ENCODE data around the gene ABCA3.

Gene ABCA3

GRCh38 chr16:2308089-2308962, 32.2 kb downstream of the ABCA3 start:
- DNase-seq, result no peak

DNA sequence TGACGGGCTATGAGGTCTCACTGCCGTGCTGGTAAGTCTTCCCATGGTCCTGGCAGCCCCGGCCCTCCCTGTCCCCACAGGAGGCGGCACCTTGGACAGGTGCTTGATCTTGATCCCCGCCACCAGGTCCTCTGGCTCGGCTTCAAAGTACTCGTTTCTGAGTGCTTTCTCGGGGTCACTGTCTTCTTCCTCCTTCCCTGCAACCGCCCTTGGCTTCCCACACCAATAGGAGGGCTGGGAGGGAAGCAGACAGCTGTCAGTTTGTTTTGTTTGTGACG, 40.7 kb downstream of the ABCA3 start:
- DNase-seq, result no peak

- DNase-seq, result no peak
Observed at GRCh38 chr16:2299121-2299914, 41.2 kb downstream of the ABCA3 start.

- no peak for DNase-seq
Observed at GRCh38 chr16:2298621-2299020, 41.9 kb downstream of the ABCA3 start.

- no peak for DNase-seq
Observed at GRCh38 chr16:2297506-2297860, 43.0 kb downstream of the ABCA3 start.

- DNase-seq, result peak; percentile 7
Observed at GRCh38 chr16:2296661-2297505, 43.6 kb downstream of the ABCA3 start.

DNA sequence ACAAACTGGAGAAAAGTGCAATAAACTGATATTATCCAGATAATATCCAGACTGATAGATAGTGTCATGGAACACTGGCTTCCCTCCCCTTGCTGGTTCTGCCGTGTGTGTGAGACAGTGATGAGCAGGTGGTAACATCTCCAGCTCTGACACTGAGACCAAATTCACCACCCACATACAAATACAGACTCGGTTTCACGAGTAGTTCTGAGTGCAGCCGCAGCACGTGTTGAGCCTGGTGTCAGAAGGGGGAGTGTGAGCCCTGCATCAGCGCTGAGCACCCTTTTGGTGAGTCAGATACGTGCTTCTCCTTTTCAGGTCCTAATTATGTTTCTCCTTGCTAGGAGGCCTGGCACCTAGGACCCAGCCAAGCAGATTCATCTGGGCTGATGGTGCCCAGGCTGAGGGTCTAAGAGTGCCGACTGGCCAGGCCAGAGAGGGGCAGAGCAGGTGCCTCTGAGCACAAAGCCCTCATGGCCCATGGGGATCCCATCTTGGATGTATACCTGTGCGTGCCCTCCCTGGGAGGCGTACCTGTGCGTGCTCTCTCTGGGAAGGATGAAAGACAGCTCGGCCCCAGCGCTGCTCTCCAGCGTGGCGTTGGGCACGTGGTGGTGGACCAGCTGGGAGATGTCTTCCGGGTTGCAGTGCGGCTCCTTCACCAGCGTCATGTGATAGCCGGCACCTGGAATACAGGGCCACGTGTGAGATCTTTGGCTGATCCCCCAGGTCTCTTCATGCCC, 45.3 kb downstream of the ABCA3 start:
- DNase-seq, result no peak

DNA sequence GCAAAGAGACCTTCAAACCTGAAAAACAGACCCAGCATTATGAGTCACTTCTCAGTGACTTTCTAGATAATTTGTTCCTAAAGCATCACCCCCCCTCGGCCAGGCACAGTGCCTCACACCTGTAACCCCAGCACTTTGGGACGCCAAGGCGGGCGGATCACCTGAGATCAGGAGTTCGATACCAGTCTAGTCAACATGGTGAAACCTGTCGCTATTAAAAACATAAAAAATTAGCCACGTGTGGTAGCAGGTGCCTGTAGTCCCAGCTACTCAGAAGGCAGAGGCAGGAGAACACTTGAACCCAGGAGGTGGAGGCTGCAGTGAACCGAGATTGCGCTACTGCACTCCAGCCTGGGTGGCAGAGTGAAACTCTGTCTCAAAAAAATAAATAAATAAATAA, 48.3 kb downstream of the ABCA3 start:
- no peak for DNase-seq

GRCh38 chr16:2289282-2289681, 51.2 kb downstream of the ABCA3 start:
- no peak for DNase-seq

- no peak for DNase-seq
Observed at GRCh38 chr16:2288726-2289125, 51.8 kb downstream of the ABCA3 start.

- no peak for DNase-seq
Observed at GRCh38 chr16:2287916-2288547, 52.5 kb downstream of the ABCA3 start.

DNA sequence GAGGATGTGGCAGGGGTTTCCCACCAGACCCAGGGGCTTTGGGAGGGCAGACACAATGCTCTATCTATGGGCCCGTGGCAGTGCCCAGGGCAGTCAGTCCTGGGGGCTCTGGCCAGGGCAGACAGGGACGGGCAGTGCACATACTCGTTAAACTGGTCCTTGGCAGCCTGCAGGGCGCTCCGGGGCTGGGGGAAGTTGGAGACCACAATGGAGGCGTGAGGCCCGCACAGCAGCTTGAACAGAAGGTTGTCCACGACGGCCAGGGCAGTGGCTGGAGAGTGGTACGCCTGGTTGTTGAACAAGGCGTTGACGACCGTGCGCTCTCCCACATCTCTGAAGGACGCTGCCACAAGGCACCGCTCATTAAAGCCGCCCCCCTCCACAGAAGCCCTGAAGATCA, 54.0 kb downstream of the ABCA3 start:
- DNase-seq, result no peak

DNA sequence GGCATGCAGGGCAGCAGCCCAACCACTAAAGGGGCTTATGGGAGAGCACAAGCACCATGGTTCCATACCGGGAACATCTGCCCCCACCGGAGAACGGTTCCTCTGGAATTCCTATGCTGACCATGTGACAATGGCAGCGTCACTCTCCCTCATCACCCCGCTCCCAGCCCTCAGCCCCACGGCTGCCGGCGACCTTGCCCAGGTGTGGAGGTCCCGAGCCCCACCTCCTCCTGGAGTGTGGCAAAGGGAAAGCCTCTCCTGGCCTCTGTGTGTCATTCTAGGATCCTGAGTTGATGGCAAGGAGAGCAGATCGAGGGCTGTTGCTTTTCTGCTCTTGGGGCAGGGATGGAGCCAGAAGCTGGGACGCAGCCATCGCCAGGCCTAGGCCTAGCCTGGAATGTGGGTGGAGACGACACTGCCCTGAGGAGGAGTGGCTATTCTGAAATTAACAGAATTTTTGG, 54.8 kb downstream of the ABCA3 start:
- no peak for DNase-seq

DNA sequence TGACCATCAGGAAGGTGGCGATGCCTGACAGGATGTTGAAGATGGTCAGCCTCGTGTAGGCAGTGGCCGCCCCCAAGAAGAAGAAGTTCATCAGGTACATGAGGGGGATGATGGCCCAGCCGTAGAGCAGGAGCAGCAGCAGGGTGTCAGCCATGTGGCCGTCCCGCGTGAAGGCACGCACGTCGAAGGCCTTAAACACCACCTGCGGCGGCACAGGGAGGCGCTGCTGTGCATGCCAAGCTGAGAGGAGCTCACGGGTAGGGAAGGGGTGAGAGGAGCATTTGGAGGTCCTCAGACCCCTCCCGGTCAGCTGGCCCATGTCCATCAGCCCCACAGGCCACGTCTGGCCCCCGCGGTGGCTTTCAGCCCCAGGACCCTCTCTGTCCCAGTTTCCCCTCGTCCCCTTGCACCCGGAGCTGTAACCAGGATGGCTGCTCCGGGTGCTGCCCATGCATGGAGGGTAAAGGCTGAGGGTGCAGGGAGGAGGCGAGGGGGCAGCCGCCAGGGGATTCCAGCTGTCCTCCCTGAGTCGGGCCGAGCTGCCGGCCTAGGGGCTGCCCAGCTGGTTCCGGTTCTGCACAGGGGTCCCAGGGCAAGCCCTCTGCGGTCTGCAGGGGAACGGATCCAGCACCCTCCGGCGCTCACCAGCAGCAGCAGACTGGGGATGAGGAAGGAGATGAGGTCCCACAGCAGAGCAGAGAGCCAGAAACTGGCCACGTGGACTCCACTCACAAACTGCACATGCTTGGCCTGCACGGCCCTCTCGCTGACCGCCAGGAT, 55.5 kb downstream of the ABCA3 start:
- no peak for DNase-seq

GRCh38 chr16:2284001-2284770, 56.3 kb downstream of the ABCA3 start:
- DNase-seq, result no peak

DNA sequence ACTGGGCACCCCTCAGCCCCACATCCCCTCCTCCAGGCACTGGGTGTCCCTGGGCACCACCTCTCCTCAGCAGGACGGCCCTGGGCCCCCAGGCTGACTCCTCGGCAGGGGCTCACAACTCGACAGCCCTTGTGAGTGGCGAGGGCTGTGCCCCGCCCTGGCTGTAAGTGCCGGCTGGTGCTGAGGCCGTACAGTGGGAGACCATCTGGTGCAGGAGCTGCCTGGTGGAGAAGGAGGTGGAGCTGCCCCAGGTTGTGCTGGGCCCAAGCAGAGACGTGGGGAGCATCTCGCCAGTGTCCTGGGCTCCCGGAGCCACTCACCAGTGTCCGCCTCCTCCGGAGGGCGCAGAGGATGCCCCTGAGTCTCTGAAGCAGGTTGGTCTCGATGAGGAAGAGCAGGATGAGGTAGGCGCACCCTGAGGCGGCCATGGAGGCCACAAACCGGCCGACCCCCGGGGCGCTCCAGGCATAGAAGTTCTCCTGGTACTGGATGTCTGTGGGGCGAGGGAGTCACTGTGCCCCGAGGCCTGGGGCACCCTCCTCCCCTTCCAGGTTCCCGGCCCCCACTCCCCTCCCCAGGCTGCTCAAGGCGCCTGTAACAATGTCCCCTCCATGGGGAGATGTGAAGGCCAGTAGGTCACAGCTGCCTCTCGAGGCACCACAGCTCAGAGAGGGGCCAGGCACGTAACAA, 57.5 kb downstream of the ABCA3 start:
- DNase-seq, result no peak

- no peak for DNase-seq
Observed at GRCh38 chr16:2282262-2282661, 58.3 kb downstream of the ABCA3 start.

DNA sequence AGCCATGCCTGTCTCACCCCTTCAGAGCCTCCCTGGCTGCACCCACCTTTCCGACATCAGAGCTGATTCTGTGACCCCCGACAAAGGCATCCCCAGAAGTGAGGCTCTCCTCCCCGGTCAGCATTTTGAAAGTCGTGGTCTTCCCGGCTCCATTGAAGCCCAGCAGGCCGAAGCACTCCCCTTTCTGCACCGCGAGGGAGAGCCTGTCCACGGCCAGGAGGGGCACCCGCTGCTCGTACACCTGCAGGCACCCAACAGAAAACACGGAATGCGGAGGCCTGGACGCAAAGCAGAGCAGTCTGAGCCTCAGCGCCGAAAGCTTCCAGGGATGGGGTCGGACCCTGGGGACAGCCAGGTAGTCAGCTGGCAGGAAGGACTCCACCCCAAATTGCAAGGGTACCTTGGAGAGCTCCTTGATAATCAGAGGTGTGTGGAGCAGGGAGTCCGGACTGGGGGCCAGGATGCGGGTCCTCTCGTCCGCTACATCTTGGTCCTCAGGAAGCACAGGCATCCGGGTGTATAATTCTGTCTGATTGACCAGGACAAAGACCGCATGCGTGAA, 59.5 kb downstream of the ABCA3 start:
- DNase-seq, result no peak

DNA sequence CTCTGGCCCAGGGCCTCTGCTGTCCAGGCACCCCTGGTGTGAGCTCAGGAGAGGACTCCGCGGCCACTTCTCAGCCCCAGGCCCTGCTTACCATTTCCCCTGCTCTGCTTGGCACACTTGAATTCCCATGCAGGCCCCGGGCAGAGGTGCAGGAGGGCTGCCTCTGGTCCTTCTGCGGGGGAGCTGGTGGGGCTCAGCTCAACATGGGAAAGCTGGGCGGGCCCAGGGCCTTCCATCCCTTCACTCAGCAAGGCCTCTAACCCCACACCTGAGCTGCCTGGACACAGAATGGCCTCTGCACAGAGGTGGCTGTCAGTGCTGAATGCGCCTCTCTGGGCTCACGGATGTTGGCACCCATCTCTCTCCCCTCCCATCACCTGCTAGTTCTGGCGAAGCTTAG, 60.1 kb downstream of the ABCA3 start:
- DNase-seq, result no peak
